Measurements from ENCODE around the gene ABCA12.

- TF ChIP-seq CTCF (IDR thresholded peaks at IDR 0.05; ENCODE audit: insufficient read depth, low read length) (no peak), POLR2AphosphoS5 (IDR thresholded peaks at IDR 0.05; ENCODE audit: low read depth) (no peak), REST (IDR thresholded peaks at IDR 0.05; ENCODE audit: insufficient replicate concordance, low read depth) (no peak), GABPA (IDR thresholded peaks at IDR 0.05; ENCODE audit: low read depth) (no peak)
These were observed 74.9 kb downstream of the ABCA12 start for GRCh38 chr2:215063526-215063925.
